Measurements from ENCODE around the gene EDAR.

EDAR gene

GRCh38 chr2:109027702-109028101 is 38.7 kb upstream of the EDAR start:
- TF ChIP-seq, protein P1, sequence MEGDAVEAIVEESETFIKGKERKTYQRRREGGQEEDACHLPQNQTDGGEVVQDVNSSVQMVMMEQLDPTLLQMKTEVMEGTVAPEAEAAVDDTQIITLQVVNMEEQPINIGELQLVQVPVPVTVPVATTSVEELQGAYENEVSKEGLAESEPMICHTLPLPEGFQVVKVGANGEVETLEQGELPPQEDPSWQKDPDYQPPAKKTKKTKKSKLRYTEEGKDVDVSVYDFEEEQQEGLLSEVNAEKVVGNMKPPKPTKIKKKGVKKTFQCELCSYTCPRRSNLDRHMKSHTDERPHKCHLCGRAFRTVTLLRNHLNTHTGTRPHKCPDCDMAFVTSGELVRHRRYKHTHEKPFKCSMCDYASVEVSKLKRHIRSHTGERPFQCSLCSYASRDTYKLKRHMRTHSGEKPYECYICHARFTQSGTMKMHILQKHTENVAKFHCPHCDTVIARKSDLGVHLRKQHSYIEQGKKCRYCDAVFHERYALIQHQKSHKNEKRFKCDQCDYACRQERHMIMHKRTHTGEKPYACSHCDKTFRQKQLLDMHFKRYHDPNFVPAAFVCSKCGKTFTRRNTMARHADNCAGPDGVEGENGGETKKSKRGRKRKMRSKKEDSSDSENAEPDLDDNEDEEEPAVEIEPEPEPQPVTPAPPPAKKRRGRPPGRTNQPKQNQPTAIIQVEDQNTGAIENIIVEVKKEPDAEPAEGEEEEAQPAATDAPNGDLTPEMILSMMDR (IDR thresholded peaks at IDR 0.05) = no peak
- H3K4me2 ChIP-seq (ENCODE audit: low read length) = no peak overlapping the region
- no peaks in the 10 kb centered on the region for H3K36me3 ChIP-seq (ENCODE audit: control insufficient read depth, insufficient read depth, low read length)
- H3K27ac ChIP-seq = no peak overlapping the region
- H3K4me3 ChIP-seq (ENCODE audit: low read depth, low read length) = no peak overlapping the region
- H2AFZ ChIP-seq = no peak overlapping the region
- no peaks in the 10 kb centered on the region for H3K9me3 ChIP-seq (ENCODE audit: control insufficient read depth, low read length)
- no peaks in the 10 kb centered on the region for H3K4me1 ChIP-seq
- no peaks in the 10 kb centered on the region for H3K27me3 ChIP-seq (ENCODE audit: control insufficient read depth, insufficient read depth, low read length)
- H3K79me2 ChIP-seq = no peaks in the 10 kb centered on the region
- no peak overlapping the region for H3K9ac ChIP-seq

DNA sequence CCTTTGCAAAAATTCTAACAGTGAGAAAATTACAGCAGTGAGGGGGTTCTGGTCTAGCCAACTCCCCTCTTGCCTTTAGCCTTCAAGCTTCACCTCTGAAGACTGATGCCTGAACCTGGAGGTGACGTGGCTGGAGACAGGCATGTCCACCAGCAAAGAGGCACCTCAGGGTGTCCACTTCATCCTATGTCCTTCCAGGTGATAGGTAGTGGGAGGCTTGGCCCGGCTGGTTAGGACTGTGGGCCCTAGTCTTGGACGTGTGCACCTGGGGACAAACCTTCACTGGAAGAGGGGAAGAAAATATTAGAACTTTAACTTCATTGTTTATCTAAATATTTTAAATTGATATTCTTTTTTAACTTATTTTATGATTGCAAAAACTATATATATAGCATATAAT is 35.5 kb upstream of the EDAR start:
- no peak overlapping the region for H3K4me3 ChIP-seq (ENCODE audit: low read depth, low read length)
- H2AFZ ChIP-seq = no peak overlapping the region
- no peak overlapping the region for H3K27ac ChIP-seq
- TF ChIP-seq, protein P1 (IDR thresholded peaks at IDR 0.05) = no peak
- no peaks in the 10 kb centered on the region for H3K79me2 ChIP-seq
- no peaks in the 10 kb centered on the region for H3K9me3 ChIP-seq (ENCODE audit: control insufficient read depth, low read length)
- H3K27me3 ChIP-seq (ENCODE audit: control insufficient read depth, insufficient read depth, low read length) = no peaks in the 10 kb centered on the region
- H3K4me1 ChIP-seq = no peaks in the 10 kb centered on the region
- H3K36me3 ChIP-seq (ENCODE audit: control insufficient read depth, insufficient read depth, low read length) = no peaks in the 10 kb centered on the region
- H3K4me2 ChIP-seq (ENCODE audit: low read length) = no peak overlapping the region
- H3K9ac ChIP-seq = no peak overlapping the region

GRCh38 chr2:109021895-109022300 is 32.9 kb upstream of the EDAR start:
- no peak overlapping the region for H3K4me3 ChIP-seq (ENCODE audit: low read depth, low read length)
- TF ChIP-seq, protein P1 (IDR thresholded peaks at IDR 0.05) = no peak

GRCh38 chr2:109020217-109020637 is 31.2 kb upstream of the EDAR start:
- H3K79me2 ChIP-seq = no peaks in the 10 kb centered on the region
- H3K4me1 ChIP-seq = no peaks in the 10 kb centered on the region
- H3K4me3 ChIP-seq (ENCODE audit: low read depth, low read length) = no peak overlapping the region
- no peaks in the 10 kb centered on the region for H3K9me3 ChIP-seq (ENCODE audit: control insufficient read depth, low read length)
- no peak overlapping the region for H3K4me2 ChIP-seq (ENCODE audit: low read length)
- H3K27ac ChIP-seq = no peak overlapping the region
- H3K27me3 ChIP-seq (ENCODE audit: control insufficient read depth, insufficient read depth, low read length) = no peaks in the 10 kb centered on the region
- H3K9ac ChIP-seq = no peak overlapping the region
- no peak overlapping the region for H2AFZ ChIP-seq
- H3K36me3 ChIP-seq (ENCODE audit: control insufficient read depth, insufficient read depth, low read length) = no peaks in the 10 kb centered on the region
- TF ChIP-seq, protein P1 (IDR thresholded peaks at IDR 0.05) = no peak

More at GRCh38 chr2:109021895-109022300, 32.9 kb upstream of the EDAR start:
- H3K27me3 ChIP-seq (ENCODE audit: control insufficient read depth, insufficient read depth, low read length) = no peaks in the 10 kb centered on the region
- H3K4me1 ChIP-seq = no peaks in the 10 kb centered on the region
- H3K79me2 ChIP-seq = no peaks in the 10 kb centered on the region
- H3K27ac ChIP-seq = no peak overlapping the region
- H3K4me2 ChIP-seq (ENCODE audit: low read length) = no peak overlapping the region
- no peaks in the 10 kb centered on the region for H3K9me3 ChIP-seq (ENCODE audit: control insufficient read depth, low read length)
- H3K36me3 ChIP-seq (ENCODE audit: control insufficient read depth, insufficient read depth, low read length) = no peaks in the 10 kb centered on the region
- H3K9ac ChIP-seq = no peak overlapping the region
- no peak overlapping the region for H2AFZ ChIP-seq

DNA sequence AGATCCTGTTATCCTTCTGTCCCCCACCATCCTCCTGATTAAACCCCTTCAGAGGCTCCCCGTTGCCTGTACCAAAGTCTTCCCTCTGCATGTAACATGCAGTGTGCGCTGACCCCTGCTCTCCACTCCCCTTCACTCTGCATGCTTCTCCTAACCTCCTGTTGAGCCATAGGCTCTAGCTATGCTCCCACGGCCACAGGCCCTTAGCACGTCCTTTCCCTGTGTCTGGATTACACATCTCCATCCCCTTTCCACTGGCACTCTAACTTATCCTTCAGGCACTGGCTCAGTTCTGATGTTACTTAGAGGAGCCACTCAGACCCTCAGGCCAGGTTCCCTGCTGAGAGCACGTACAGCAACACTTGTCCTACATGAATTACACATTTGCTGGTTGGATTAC is 29.4 kb upstream of the EDAR start:
- no peak overlapping the region for H3K4me2 ChIP-seq (ENCODE audit: low read length)
- no peaks in the 10 kb centered on the region for H3K27me3 ChIP-seq (ENCODE audit: control insufficient read depth, insufficient read depth, low read length)
- H3K9ac ChIP-seq = no peak overlapping the region
- H3K36me3 ChIP-seq (ENCODE audit: control insufficient read depth, insufficient read depth, low read length) = no peaks in the 10 kb centered on the region
- no peak overlapping the region for H3K4me3 ChIP-seq (ENCODE audit: low read depth, low read length)
- no peaks in the 10 kb centered on the region for H3K4me1 ChIP-seq
- no peak overlapping the region for H3K27ac ChIP-seq
- H3K79me2 ChIP-seq = no peaks in the 10 kb centered on the region
- TF ChIP-seq, protein P1 (IDR thresholded peaks at IDR 0.05) = no peak
- no peak overlapping the region for H2AFZ ChIP-seq
- no peaks in the 10 kb centered on the region for H3K9me3 ChIP-seq (ENCODE audit: control insufficient read depth, low read length)

All from parathyroid adenoma (tissue), 2 donors.